GM18508 (cell line): ENCODE results near the gene RNF111.
"Not testable (repeated sequence)": the region's sequence is repeated elsewhere in the genome, so short reads cannot be mapped to it uniquely, and the experiment has no call there.

Source experiments
- ATAC-seq: cut with Tn5 transposase; IDR thresholded peaks from one replicate; pipeline ENCODE4 v1.9.1; 2021; ENCODE audit warnings: moderate number of reproducible peaks; ENCODE audit not compliant: insufficient read depth, unreplicated experiment

The RNF111 gene

GRCh38 chr15:59052915-59053407 is 65.5 kb downstream of the RNF111 start:
- no peak for ATAC-seq

- no peak for ATAC-seq
Observed at GRCh38 chr15:59053482-59053881, 66.0 kb downstream of the RNF111 start.

DNA sequence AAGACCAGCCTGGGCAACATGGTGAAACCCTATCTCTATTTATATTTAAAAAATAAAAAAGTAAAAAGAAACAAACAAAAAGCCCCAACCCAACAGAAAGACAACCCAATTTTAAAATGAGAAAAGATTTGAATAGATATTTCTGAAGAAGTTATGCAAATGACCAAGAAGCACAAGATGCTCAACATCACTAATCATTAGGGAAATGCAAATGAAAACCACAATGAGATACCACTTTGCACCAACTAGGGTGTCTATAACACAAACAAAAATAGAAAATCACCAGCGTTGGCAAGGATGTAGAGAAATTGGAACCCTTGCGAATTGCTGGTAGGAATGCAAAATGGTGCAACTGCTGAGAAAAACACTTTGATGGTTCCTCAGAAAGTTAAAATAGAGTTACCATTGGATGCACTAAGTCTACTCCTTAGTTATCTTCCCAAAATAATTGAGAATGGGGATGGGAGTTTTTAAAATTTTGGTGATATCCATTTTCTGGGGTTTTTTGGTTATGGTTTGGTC is 71.7 kb downstream of the RNF111 start:
- no peak for ATAC-seq

DNA sequence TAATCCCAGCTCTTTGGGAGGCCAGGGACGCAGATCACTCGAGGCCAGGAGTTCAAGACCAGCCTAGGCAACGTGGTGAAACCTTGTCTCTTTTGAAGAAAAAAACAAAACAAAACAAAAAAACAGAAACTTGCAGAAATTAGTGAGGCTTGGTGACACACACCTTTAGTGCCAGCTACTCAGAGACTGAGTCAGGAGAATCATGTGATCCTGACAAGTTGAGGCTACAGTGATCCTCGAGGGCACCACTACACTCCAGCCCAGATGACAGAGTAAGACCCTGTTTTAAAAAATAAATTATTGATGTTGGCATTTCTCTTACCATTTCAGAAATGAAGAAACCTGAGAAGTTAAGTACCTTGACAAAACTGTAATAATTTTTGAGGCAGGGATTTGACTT is 72.9 kb downstream of the RNF111 start:
- ATAC-seq, result no peak

DNA sequence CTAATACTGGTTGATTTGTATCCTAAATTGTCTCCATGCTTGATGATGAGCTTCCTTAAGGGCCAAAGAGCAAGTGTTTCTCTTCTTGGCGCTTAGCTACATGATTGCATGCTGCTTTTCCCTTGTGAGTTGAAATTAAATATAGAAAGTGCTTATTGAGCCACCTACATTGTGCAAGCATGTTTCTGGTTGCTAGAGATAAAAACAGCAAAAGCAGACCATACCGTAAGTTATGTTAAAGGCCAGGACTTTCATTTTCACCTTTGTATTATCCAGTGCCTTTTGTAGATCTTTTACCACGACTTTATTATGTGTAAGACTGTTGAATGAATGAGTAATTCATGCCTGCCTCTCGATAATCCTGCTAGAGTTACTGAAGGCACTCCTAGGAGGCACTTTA is 75.6 kb downstream of the RNF111 start:
- no peak for ATAC-seq

GRCh38 chr15:59069430-59069829 is 82.0 kb downstream of the RNF111 start:
- ATAC-seq, result no peak

- no peak for ATAC-seq
Observed at GRCh38 chr15:59074607-59075006, 87.1 kb downstream of the RNF111 start.

DNA sequence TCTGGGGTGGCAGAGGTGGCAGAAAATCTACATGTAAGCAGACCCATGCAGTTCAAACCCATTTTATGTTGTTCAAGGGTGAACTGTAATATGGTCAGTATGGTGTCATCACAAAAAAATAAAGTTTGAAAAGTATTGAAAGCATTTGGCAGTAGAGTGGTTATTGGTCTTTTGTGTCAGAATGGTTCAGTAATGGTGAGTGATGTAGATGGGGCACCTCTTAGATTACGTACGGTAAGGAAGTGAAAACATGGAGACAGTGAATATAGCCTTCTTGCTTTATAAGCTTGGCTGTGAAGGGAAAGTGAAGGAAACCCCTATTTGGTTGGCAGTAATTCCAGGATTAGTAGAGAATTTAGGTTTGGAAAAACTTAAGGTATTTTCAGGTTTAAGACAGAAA is 100.3 kb downstream of the RNF111 start:
- ATAC-seq, result no peak

GRCh38 chr15:59094077-59094476 is 106.6 kb downstream of the RNF111 start:
- no peak for ATAC-seq

DNA sequence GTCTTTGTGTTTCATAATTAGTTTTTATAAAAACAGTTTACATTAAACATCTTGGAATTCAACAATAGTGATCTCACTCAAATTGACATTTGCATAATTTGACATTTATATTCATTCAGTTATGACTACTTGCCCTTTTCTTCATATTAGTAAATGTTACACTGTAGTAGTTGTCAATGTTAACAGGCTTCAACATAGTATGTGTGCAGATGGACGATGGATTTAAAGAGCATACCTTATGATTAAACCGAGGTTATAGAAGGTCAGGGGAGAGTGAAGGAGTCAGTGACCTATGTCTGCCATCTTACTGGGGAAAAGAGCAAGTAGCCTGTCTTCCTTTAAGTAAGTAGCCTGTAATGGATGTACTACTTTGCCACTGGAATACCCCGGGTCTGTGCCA is 109.0 kb downstream of the RNF111 start:
- no peak for ATAC-seq

DNA sequence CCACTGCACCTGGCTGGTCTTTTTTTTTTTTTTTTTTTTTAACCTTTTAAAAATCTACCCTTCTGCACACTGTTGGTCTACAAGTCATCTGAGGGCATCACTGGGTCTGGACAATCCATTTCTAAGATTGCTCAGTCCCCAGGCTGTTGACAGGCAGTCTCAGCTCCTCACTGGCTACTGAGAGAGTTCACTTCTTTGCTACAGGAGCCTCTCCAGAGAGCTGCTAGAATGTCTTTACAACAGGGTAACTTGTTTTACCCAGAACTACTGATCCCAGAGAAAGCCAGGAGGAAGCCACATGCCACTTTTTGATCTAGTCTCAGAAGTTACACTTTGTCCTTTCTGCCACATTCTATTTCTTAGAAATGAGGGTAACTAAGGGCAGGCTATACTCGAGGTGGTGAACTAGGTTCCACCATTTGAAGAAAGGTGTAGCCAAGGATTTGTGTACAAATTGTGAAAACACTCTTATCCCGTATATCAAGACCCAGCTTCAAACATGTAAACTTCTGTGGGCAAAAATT is 111.8 kb downstream of the RNF111 start:
- ATAC-seq, result no peak

DNA sequence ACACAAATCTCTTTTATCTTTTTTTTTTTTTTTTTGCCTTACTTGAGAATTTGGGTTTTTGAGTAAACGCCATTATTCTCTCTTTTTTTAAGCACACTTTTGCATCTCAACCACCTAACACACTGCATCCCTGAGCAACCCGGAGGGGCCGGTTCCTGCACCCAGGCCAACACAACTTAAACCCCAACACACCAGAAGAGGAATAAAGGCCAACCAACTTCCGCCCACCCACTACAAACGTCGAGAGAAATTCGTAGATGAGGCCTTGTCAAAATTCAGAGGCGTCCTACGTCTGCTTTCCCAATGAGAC is 117.1 kb downstream of the RNF111 start:
- ATAC-seq, result no peak

- ATAC-seq, result peak; percentile 91
Observed at GRCh38 chr15:59104912-59105732, 117.7 kb downstream of the RNF111 start, which contains the start of gene CCNB2. TSS of gene CCNB2 (plus strand) at chr15:59105146. CDS start at chr15:59105269, 123 bp downstream.

DNA sequence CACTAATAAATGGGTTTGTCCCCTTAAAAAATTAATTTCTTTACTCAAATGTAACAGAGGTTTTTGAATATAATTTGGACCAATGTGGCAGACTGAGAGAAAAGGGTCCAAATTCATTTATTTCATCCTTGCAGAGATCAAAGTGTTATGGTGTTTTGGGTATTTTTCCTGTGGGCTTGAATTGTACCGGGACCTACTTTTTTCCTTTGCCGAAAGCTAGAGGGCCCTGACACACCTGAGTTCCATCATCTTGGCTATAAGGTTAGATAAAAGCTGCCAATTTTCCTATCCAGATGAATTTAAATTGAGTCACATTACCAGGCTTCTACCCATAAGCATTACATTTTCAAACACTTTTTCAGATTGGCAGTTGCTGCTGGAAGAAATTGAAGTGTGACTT is 118.4 kb downstream of the RNF111 start:
- no peak for ATAC-seq

- no peak for ATAC-seq
Observed at GRCh38 chr15:59111251-59111650, 123.8 kb downstream of the RNF111 start.

- ATAC-seq, result no peak
Observed at GRCh38 chr15:59115047-59115446, 127.6 kb downstream of the RNF111 start.

GRCh38 chr15:59116141-59116540 is 128.7 kb downstream of the RNF111 start:
- no peak for ATAC-seq

DNA sequence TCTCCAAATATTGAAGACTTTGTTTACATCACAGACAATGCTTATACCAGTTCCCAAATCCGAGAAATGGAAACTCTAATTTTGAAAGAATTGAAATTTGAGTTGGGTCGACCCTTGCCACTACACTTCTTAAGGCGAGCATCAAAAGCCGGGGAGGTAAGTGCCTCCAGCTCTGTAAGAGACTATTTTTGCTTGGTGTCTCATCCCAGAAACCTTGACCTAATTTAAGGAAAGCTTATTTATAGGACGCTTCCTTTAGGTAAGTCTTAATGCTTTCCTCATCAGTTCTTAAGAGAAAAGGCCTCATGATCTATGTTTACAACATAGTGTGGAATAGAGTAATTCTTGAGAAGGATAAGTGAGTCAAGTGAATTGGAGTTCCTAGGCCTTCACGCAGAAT is 129.3 kb downstream of the RNF111 start:
- no peak for ATAC-seq

GRCh38 chr15:59119625-59120024 is 132.2 kb downstream of the RNF111 start:
- no peak for ATAC-seq

- no peak for ATAC-seq
Observed at GRCh38 chr15:59120937-59121336, 133.5 kb downstream of the RNF111 start.

DNA sequence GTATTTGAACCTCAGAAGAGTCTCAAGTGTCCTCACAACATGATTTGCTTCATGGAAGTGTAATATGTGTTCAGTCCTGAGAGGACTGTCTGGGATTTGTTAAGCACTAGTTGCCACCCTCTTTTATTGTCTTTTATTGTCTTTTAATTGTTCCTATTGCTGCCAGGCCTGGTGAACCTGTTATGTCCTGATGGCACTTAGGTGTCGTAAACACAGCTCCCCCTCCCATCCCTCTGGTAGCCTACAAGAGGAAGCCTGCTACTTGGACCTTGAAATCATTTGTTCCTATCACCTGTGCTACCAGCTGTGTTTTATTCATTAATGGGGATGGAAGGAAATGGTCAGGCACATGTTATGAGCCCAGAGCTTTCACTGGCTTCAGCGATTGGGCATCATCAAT is 136.8 kb downstream of the RNF111 start:
- no peak for ATAC-seq

- ATAC-seq, result not testable (repeated sequence)
Observed at GRCh38 chr15:59125683-59126082, 138.2 kb downstream of the RNF111 start.
